ENCODE measurements around the gene KCNMB2.
A peak's percentile ranks its signal among the peaks of the same experiment; 100 is the strongest.
"Not testable (repeated sequence)": the region's sequence is repeated elsewhere in the genome, so short reads cannot be mapped to it uniquely, and the experiment has no call there.

Gene KCNMB2

GRCh38 chr3:178823591-178824246, 287.5 kb downstream of the KCNMB2 start:
- DNase-seq = no peak

- no peak for DNase-seq
These were observed 290.3 kb downstream of the KCNMB2 start for GRCh38 chr3:178826435-178827123.

- DNase-seq = peak; percentile 43
These were observed 291.1 kb downstream of the KCNMB2 start for GRCh38 chr3:178827285-178827856.

- DNase-seq = no peak
These were observed 297.5 kb downstream of the KCNMB2 start for GRCh38 chr3:178833695-178834094.

GRCh38 chr3:178835033-178835432, 298.8 kb downstream of the KCNMB2 start:
- DNase-seq = no peak

- DNase-seq = no peak
These were observed 301.3 kb downstream of the KCNMB2 start for GRCh38 chr3:178837512-178837911.

GRCh38 chr3:178840586-178840985, 304.4 kb downstream of the KCNMB2 start:
- DNase-seq = no peak

- no peak for DNase-seq
These were observed 304.8 kb downstream of the KCNMB2 start for GRCh38 chr3:178841011-178841410.

- no peak for DNase-seq
These were observed 308.7 kb downstream of the KCNMB2 start for GRCh38 chr3:178844916-178845315.

- DNase-seq = no peak
These were observed 309.3 kb downstream of the KCNMB2 start for GRCh38 chr3:178845420-178846118.

GRCh38 chr3:178847190-178847589, 311.0 kb downstream of the KCNMB2 start:
- DNase-seq = no peak

- DNase-seq = peak; percentile 34
These were observed 313.1 kb downstream of the KCNMB2 start for GRCh38 chr3:178849199-178849910.

- DNase-seq = no peak
These were observed 314.4 kb downstream of the KCNMB2 start for GRCh38 chr3:178850450-178851190.

- no peak for DNase-seq
These were observed 315.3 kb downstream of the KCNMB2 start for GRCh38 chr3:178851564-178851963.

- DNase-seq = no peak
These were observed 320.6 kb downstream of the KCNMB2 start for GRCh38 chr3:178856804-178857203.

GRCh38 chr3:178859386-178859785, 323.1 kb downstream of the KCNMB2 start:
- no peak for DNase-seq

GRCh38 chr3:178859900-178860436, 323.7 kb downstream of the KCNMB2 start:
- not testable (repeated sequence) for DNase-seq

- no peak for DNase-seq
These were observed 332.4 kb downstream of the KCNMB2 start for GRCh38 chr3:178868681-178869080.

GRCh38 chr3:178870085-178870484, 333.8 kb downstream of the KCNMB2 start:
- no peak for DNase-seq

- no peak for DNase-seq
These were observed 338.9 kb downstream of the KCNMB2 start for GRCh38 chr3:178875157-178875556.

- DNase-seq = no peak
These were observed 339.6 kb downstream of the KCNMB2 start for GRCh38 chr3:178875836-178876235.

GRCh38 chr3:178880274-178880673, 344.0 kb downstream of the KCNMB2 start:
- DNase-seq = no peak
